ENCODE data around the gene KLHL20. TPM values are rescaled to one million over a fixed set of nuclear protein-coding genes. Genes with fewer than 3 reads are reported as not detected.

The KLHL20 gene
- total and polyA plus RNA-seq, 2 experiments from 2014 or later, result 12.3 to 14.5 TPM

DNA sequence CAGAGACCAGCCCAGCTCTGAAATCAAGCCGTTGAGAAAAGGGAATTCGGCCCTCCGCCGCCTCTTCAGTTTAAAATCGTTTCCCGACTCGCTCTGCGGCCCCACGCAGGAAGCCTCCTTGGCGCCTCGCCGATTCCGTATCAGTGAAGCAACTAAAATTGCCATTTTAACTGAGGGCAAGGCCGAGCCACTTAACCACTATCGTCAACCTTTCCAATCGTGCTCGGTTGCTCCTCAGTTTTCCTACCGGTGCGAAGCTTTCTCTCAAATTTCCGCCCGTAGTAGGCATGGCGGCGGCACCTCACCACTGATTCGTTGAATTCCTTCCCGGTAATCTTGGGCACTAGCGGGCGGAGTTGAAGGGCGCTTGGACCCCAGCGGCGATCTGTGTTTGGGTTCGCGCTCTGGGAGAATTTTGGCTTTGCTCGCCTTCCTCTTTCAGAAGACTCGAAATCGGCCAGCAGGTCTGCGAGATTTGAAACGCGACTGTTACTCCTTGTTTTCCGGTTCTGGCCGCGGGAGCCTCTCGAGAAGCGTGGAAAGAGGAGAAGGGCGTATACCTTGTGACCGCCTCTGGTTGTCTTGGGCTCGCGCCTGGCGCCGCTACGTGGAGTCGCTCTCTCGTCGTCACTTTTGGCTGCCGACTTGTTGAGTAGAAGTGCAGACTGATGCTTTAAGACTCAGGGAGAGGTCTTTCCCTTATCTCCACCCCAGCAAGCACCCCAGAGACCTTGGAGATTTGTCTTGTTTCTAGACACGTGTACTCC lies 109.7 kb downstream of the KLHL20 start, which contains the start of the genes CENPL and DARS2:
CENPL (minus strand) TSS at position 569 of the 767 bp plus-strand sequence. CDS start 13,584 bp downstream, outside the sequence.
DARS2 (plus strand) TSS at position 359 of the 767 bp plus-strand sequence. CDS start 557 bp downstream, outside the sequence.
- Histone ChIP-seq H3K4me2 (peak within 1 kb of the TSS; percentile 95), H3K79me2 (replicated peaks; ENCODE audit: insufficient read depth) (peaks cover 55% of the 10 kb centered on the region), H3F3A (replicated peaks; ENCODE audit: low read depth) (peaks cover 4% of the 10 kb centered on the region; the same call in 1 of the 2 replicates), H3K9me2 (ENCODE audit: insufficient read depth) (no peaks in the 10 kb centered on the region), H3K36me3 (ENCODE audit: insufficient read depth) (peaks cover 14% of the 10 kb centered on the region), H4K20me1 (replicated peaks; ENCODE audit: insufficient read depth) (peaks cover 13% of the 10 kb centered on the region; the same call in 1 of the 2 replicates), H3K4me1 (ENCODE audit: insufficient read depth) (peaks cover 7% of the 10 kb centered on the region), H3K27me3 (ENCODE audit: insufficient read depth) (no peaks in the 10 kb centered on the region), H3K27ac (ENCODE audit: low read depth) (peak within 1 kb of the TSS; percentile 99), H2AFZ (peak within 1 kb of the TSS; percentile 60; the same call in 1 of the 2 replicates), H3K4me3 (peak within 1 kb of the TSS; percentile 96)
- H3K27ac Mint-ChIP-seq, result peak within 1 kb of the TSS; percentile 99
- H3K9me3 Mint-ChIP-seq, result no peaks in the 10 kb centered on the region; the same call in 2 of the 3 replicates
- TF ChIP-seq, protein P1, sequence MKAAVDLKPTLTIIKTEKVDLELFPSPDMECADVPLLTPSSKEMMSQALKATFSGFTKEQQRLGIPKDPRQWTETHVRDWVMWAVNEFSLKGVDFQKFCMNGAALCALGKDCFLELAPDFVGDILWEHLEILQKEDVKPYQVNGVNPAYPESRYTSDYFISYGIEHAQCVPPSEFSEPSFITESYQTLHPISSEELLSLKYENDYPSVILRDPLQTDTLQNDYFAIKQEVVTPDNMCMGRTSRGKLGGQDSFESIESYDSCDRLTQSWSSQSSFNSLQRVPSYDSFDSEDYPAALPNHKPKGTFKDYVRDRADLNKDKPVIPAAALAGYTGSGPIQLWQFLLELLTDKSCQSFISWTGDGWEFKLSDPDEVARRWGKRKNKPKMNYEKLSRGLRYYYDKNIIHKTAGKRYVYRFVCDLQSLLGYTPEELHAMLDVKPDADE (IDR thresholded peaks at IDR 0.05), result peak; percentile 87
- TF ChIP-seq EZH2 (IDR thresholded peaks at IDR 0.05; ENCODE audit: low read depth, unreplicated experiment) (no peak), POLR2AphosphoS5 (IDR thresholded peaks at IDR 0.05; ENCODE audit: low read depth) (peak; percentile 82), CREB1 (CRISPR knock-in tag; IDR thresholded peaks at IDR 0.05; ENCODE audit: low read depth) (peak; percentile 92), ZNF331 (CRISPR knock-in tag; IDR thresholded peaks at IDR 0.05; ENCODE audit: low read depth) (no peak)
- TF ChIP-seq, protein P2, sequence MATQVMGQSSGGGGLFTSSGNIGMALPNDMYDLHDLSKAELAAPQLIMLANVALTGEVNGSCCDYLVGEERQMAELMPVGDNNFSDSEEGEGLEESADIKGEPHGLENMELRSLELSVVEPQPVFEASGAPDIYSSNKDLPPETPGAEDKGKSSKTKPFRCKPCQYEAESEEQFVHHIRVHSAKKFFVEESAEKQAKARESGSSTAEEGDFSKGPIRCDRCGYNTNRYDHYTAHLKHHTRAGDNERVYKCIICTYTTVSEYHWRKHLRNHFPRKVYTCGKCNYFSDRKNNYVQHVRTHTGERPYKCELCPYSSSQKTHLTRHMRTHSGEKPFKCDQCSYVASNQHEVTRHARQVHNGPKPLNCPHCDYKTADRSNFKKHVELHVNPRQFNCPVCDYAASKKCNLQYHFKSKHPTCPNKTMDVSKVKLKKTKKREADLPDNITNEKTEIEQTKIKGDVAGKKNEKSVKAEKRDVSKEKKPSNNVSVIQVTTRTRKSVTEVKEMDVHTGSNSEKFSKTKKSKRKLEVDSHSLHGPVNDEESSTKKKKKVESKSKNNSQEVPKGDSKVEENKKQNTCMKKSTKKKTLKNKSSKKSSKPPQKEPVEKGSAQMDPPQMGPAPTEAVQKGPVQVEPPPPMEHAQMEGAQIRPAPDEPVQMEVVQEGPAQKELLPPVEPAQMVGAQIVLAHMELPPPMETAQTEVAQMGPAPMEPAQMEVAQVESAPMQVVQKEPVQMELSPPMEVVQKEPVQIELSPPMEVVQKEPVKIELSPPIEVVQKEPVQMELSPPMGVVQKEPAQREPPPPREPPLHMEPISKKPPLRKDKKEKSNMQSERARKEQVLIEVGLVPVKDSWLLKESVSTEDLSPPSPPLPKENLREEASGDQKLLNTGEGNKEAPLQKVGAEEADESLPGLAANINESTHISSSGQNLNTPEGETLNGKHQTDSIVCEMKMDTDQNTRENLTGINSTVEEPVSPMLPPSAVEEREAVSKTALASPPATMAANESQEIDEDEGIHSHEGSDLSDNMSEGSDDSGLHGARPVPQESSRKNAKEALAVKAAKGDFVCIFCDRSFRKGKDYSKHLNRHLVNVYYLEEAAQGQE (IDR thresholded peaks at IDR 0.05; ENCODE audit: unreplicated experiment), result peak; percentile 9
- TF ChIP-seq, protein P3, sequence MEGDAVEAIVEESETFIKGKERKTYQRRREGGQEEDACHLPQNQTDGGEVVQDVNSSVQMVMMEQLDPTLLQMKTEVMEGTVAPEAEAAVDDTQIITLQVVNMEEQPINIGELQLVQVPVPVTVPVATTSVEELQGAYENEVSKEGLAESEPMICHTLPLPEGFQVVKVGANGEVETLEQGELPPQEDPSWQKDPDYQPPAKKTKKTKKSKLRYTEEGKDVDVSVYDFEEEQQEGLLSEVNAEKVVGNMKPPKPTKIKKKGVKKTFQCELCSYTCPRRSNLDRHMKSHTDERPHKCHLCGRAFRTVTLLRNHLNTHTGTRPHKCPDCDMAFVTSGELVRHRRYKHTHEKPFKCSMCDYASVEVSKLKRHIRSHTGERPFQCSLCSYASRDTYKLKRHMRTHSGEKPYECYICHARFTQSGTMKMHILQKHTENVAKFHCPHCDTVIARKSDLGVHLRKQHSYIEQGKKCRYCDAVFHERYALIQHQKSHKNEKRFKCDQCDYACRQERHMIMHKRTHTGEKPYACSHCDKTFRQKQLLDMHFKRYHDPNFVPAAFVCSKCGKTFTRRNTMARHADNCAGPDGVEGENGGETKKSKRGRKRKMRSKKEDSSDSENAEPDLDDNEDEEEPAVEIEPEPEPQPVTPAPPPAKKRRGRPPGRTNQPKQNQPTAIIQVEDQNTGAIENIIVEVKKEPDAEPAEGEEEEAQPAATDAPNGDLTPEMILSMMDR (conservative IDR thresholded peaks at IDR 0.05; ENCODE audit: low read depth in 2 of 2), result no peak
- H3K27me3 Mint-ChIP-seq (ENCODE audit: insufficient read depth, low read depth, poor library complexity), result no peaks in the 10 kb centered on the region
- DNase-seq (ENCODE audit: low spot score) (peak; percentile 98), ATAC-seq (peak; percentile 92)
- peaks cover 11% of the 10 kb centered on the region for H3K4me1 Mint-ChIP-seq
- peak within 1 kb of the TSS; percentile 100 for H3K4me3 Mint-ChIP-seq
- peaks cover 26% of the 10 kb centered on the region for H3K36me3 Mint-ChIP-seq (ENCODE audit: low read depth)

Measured in GM23338 (cell line).